RWPE2 (cell line): ENCODE data around the gene MCM3AP.

ENCODE experiments used
- ATAC-seq: fragments of 200-7000 bp; cut with Tn5 transposase; 3 replicates; pipeline ENCODE4 v1.9.1; 2021; ENCODE audit warnings: low read depth
- DNase-seq: peaks from one replicate; pipeline ENCODE4 v3.0.0-alpha.2; 2020; ENCODE audit warnings: low spot score
- H3K27ac ChIP-seq: fragments of 450-650 bp; 2 replicates; pipeline ENCODE4 v1.5.1; 2017; ENCODE audit warnings: mild to moderate bottlenecking; ENCODE audit not compliant: poor library complexity, severe bottlenecking
- H3K27me3 ChIP-seq: fragments of 250-450 bp; sonication (Bioruptor Pico); 2 replicates; pipeline ENCODE4 v1.5.1; 2021; ENCODE audit warnings: mild to moderate bottlenecking, moderate library complexity; ENCODE audit not compliant: insufficient read depth, poor library complexity, severe bottlenecking
- H3K36me3 ChIP-seq: fragments of 250-450 bp; sonication (Bioruptor Pico); 2 replicates; pipeline ENCODE4 v1.5.1; 2020; ENCODE audit warnings: low read depth, mild to moderate bottlenecking, moderate library complexity
- H3K4me1 ChIP-seq: fragments of 250-450 bp; sonication (Bioruptor Pico); 2 replicates; pipeline ENCODE4 v1.5.1; 2021; ENCODE audit warnings: mild to moderate bottlenecking, moderate library complexity; ENCODE audit not compliant: insufficient read depth, poor library complexity, severe bottlenecking
- H3K4me3 ChIP-seq: fragments of 250-450 bp; sonication (Bioruptor Pico); 2 replicates; pipeline ENCODE4 v1.5.1; 2021; ENCODE audit warnings: mild to moderate bottlenecking, moderate library complexity; ENCODE audit not compliant: severe bottlenecking
- H3K9me3 ChIP-seq: fragments of 250-450 bp; sonication (Bioruptor Pico); 2 replicates; pipeline ENCODE4 v1.5.1; 2021; ENCODE audit warnings: mild to moderate bottlenecking, moderate library complexity; ENCODE audit not compliant: severe bottlenecking
- TF ChIP-seq, protein P1 (sequence below): fragments of 450-650 bp; IDR thresholded peaks from one replicate; pipeline ENCODE4 v1.5.1; 2017; ENCODE audit warnings: mild to moderate bottlenecking, moderate library complexity; ENCODE audit not compliant: poor library complexity, severe bottlenecking

The MCM3AP gene

GRCh38 chr21:46196733-46197132 is 88.7 kb downstream of the MCM3AP start:
- Histone ChIP-seq H3K4me3 (no peak overlapping the region), H3K36me3 (peaks cover 78% of the 10 kb centered on the region), H3K27ac (no peak overlapping the region), H3K27me3 (no peaks in the 10 kb centered on the region), H3K9me3 (no peaks in the 10 kb centered on the region), H3K4me1 (no peaks in the 10 kb centered on the region)
- DNase-seq, result no peak
- ATAC-seq, result no peak
- TF ChIP-seq, protein P1, sequence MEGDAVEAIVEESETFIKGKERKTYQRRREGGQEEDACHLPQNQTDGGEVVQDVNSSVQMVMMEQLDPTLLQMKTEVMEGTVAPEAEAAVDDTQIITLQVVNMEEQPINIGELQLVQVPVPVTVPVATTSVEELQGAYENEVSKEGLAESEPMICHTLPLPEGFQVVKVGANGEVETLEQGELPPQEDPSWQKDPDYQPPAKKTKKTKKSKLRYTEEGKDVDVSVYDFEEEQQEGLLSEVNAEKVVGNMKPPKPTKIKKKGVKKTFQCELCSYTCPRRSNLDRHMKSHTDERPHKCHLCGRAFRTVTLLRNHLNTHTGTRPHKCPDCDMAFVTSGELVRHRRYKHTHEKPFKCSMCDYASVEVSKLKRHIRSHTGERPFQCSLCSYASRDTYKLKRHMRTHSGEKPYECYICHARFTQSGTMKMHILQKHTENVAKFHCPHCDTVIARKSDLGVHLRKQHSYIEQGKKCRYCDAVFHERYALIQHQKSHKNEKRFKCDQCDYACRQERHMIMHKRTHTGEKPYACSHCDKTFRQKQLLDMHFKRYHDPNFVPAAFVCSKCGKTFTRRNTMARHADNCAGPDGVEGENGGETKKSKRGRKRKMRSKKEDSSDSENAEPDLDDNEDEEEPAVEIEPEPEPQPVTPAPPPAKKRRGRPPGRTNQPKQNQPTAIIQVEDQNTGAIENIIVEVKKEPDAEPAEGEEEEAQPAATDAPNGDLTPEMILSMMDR, result no peak

DNA sequence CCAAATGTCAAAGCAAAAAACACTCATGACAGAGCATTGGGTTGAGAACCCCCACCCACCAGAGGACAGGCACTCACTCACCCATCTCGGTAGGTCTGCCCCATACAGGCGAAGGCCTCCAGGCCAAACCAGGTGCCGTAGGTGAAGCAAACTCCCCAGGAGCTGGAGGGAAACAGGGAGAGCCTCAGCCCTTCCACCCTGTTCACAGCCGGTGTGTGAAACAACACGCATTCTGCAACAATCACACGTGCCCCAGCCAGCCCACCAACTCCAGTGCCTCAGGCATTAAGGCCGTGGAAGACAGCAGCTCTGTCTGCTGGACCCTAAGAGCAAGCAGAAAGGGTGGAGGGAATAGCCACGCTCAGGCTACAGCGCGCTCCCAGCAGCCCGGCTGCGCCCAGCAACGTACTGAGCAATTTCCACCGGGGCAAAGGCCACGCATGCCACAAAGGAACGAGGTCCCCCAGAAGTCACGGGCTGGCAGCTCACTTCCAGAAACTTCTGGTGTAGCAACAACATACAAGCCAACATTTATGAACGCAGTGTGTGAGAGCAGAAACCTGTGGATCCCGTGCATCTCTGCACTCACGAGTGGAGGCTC is 89.7 kb downstream of the MCM3AP start:
- H3K4me1 ChIP-seq, result no peaks in the 10 kb centered on the region
- no peak for ATAC-seq
- no peak overlapping the region for H3K27ac ChIP-seq
- peaks cover 84% of the 10 kb centered on the region for H3K36me3 ChIP-seq
- DNase-seq, result peak; percentile 62
- TF ChIP-seq, protein P1, result no peak
- no peak overlapping the region for H3K4me3 ChIP-seq
- H3K27me3 ChIP-seq, result no peaks in the 10 kb centered on the region
- no peaks in the 10 kb centered on the region for H3K9me3 ChIP-seq

DNA sequence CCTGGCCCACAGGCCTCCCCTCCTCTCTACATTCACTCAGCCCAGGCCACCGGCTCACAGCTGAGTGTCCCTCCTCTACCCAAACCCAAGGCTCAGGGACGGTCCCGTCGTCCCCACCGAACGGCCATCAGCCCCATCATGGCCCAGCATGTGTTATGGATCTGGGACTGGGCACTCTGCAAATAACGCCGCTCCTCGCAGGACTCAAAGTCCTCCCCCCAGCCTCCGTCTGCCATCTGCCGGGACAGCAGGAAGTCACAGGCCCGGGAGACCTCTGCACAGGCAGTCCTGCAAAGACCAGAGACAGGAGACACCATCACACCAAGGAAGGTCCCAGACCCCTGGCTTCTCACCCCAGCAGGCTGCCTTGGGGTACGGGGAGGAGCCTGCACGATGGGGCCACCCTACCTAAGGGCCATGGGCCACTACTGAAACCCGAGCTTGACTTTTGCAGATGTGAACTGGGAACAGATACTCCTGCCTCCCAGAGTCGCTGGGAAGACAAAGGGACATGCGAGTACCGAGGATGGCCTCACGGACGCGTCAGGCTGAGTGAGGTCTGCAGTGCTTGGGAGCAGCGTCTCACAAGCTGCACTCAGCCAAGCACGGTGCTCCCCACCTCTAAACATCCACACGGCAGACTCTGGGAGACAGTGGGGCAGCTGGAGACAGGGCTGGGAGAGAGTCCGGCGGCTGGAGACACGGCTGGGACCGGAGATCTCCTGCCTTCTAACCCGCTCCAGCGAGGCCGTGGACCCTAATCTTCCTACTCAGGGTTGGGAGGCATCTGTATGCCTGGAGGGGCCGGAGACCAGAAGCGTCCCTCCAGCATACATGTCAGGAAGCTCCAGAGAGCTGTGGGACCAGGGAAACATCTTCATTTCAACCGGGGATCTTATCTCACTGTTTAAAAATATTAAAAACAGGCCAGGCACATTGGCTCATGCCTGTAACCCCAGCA is 90.8 kb downstream of the MCM3AP start:
- H3K36me3 ChIP-seq, result peaks cover 77% of the 10 kb centered on the region
- no peak overlapping the region for H3K4me3 ChIP-seq
- TF ChIP-seq, protein P1, result no peak
- H3K9me3 ChIP-seq, result no peaks in the 10 kb centered on the region
- no peak overlapping the region for H3K27ac ChIP-seq
- DNase-seq, result peak; percentile 60
- no peaks in the 10 kb centered on the region for H3K27me3 ChIP-seq
- no peaks in the 10 kb centered on the region for H3K4me1 ChIP-seq
- no peak for ATAC-seq

DNA sequence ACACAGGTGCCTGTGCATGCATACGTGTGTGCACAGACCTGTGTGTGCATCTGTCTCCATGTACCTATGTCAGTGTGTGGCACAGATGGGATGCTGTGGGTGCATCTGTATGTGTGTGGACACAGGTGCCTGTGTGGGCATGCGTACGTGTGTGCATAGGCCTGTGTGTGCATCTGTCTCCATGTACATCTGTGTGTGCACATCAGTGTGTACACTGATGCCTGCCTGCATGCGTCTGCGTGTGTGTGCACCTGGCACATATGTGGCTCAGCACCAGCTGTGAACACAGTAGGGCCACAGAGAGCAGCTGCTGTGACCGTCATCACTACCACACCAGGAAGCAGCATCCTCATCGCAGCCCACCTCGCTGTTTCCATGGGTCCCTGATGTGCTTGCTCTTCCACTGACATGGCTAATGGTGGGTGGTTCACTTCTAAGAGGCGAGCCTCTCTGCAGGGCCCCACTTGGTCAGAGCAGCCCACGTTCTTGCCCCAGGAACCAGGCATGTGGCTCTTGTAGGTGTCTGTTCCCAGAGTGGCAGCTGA is 91.5 kb downstream of the MCM3AP start:
- Histone ChIP-seq H3K27me3 (no peaks in the 10 kb centered on the region), H3K4me3 (no peak overlapping the region), H3K36me3 (peaks cover 75% of the 10 kb centered on the region), H3K9me3 (no peaks in the 10 kb centered on the region), H3K4me1 (peaks cover 4% of the 10 kb centered on the region), H3K27ac (no peak overlapping the region)
- DNase-seq (no peak), ATAC-seq (no peak)
- TF ChIP-seq, protein P1, result no peak
